Progenitor cell of endocrine pancreas (in vitro differentiated cells): ENCODE data around the gene FAM131A. TPM values are rescaled to one million over a fixed set of nuclear protein-coding genes. Genes with fewer than 3 reads are reported as not detected.

ENCODE experiments used
- DNase-seq: peaks from one replicate; pipeline ENCODE4 v3.0.0; 2021; ENCODE audit warnings: low spot score; ENCODE audit not compliant: unreplicated experiment
- H3K27ac Mint-ChIP-seq: 2 replicates; pipeline ENCODE4 v1.8.0; 2021; ENCODE audit warnings: mild to moderate bottlenecking, moderate library complexity, mixed read lengths
- H3K27me3 Mint-ChIP-seq: 2 replicates; pipeline ENCODE4 v1.8.0; 2021; ENCODE audit warnings: mixed read lengths
- H3K36me3 Mint-ChIP-seq: 2 replicates; pipeline ENCODE4 v1.8.0; 2022; ENCODE audit warnings: mixed read lengths; ENCODE audit not compliant: insufficient read depth
- H3K4me1 Mint-ChIP-seq: 2 replicates; pipeline ENCODE4 v1.8.0; 2021; ENCODE audit warnings: low read depth, mixed read lengths
- H3K4me3 Mint-ChIP-seq: 2 replicates; pipeline ENCODE4 v1.8.0; 2021; ENCODE audit warnings: low read depth, mild to moderate bottlenecking, moderate library complexity, mixed read lengths
- H3K9me3 Mint-ChIP-seq: 2 replicates; pipeline ENCODE4 v1.8.0; 2021; ENCODE audit warnings: low read depth, mixed read lengths
- total RNA-seq: library from RNA; stranded (reverse); gene quantifications from 2 replicates; pipeline ENCODE4 v1.2.1, GENCODE V29; 2021
- TF ChIP-seq, protein P1 (sequence below): fragments of 200-600 bp; sonication (generic); IDR thresholded peaks from one replicate; pipeline ENCODE4 v1.5.0; 2021; ENCODE audit warnings: antibody characterized with exemption, mild to moderate bottlenecking; ENCODE audit not compliant: unreplicated experiment

Gene FAM131A
- total RNA-seq, 1 donor from 2014 or later, result 15.4 TPM

- Mint-ChIP-seq H3K36me3 (peaks cover 25% of the 10 kb centered on the region), H3K27me3 (peaks cover 5% of the 10 kb centered on the region), H3K4me1 (peaks cover 31% of the 10 kb centered on the region), H3K9me3 (no peaks in the 10 kb centered on the region), H3K4me3 (peak overlapping the region; percentile 96), H3K27ac (peak overlapping the region; percentile 99)
- TF ChIP-seq, protein P1, sequence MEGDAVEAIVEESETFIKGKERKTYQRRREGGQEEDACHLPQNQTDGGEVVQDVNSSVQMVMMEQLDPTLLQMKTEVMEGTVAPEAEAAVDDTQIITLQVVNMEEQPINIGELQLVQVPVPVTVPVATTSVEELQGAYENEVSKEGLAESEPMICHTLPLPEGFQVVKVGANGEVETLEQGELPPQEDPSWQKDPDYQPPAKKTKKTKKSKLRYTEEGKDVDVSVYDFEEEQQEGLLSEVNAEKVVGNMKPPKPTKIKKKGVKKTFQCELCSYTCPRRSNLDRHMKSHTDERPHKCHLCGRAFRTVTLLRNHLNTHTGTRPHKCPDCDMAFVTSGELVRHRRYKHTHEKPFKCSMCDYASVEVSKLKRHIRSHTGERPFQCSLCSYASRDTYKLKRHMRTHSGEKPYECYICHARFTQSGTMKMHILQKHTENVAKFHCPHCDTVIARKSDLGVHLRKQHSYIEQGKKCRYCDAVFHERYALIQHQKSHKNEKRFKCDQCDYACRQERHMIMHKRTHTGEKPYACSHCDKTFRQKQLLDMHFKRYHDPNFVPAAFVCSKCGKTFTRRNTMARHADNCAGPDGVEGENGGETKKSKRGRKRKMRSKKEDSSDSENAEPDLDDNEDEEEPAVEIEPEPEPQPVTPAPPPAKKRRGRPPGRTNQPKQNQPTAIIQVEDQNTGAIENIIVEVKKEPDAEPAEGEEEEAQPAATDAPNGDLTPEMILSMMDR, result peak; percentile 64
- peak; percentile 93 for DNase-seq
Measured at GRCh38 chr3:184362668-184363546, 25.5 kb downstream of the FAM131A start.

- Mint-ChIP-seq H3K4me1 (peaks cover 20% of the 10 kb centered on the region), H3K27me3 (no peaks in the 10 kb centered on the region), H3K9me3 (no peaks in the 10 kb centered on the region), H3K27ac (peak overlapping the region; percentile 78), H3K4me3 (peak overlapping the region; percentile 37), H3K36me3 (peaks cover 30% of the 10 kb centered on the region)
- TF ChIP-seq, protein P1, result no peak
- DNase-seq, result no peak
Measured at GRCh38 chr3:184366619-184367289, 29.4 kb downstream of the FAM131A start.

- no peak overlapping the region for H3K27ac Mint-ChIP-seq
- H3K4me1 Mint-ChIP-seq, result peaks cover 20% of the 10 kb centered on the region
- TF ChIP-seq, protein P1, result no peak
- H3K9me3 Mint-ChIP-seq, result no peaks in the 10 kb centered on the region
- DNase-seq, result no peak
- peaks cover 34% of the 10 kb centered on the region for H3K36me3 Mint-ChIP-seq
- H3K4me3 Mint-ChIP-seq, result no peak overlapping the region
- H3K27me3 Mint-ChIP-seq, result no peaks in the 10 kb centered on the region
Measured at GRCh38 chr3:184368116-184368515, 30.7 kb downstream of the FAM131A start.

DNA sequence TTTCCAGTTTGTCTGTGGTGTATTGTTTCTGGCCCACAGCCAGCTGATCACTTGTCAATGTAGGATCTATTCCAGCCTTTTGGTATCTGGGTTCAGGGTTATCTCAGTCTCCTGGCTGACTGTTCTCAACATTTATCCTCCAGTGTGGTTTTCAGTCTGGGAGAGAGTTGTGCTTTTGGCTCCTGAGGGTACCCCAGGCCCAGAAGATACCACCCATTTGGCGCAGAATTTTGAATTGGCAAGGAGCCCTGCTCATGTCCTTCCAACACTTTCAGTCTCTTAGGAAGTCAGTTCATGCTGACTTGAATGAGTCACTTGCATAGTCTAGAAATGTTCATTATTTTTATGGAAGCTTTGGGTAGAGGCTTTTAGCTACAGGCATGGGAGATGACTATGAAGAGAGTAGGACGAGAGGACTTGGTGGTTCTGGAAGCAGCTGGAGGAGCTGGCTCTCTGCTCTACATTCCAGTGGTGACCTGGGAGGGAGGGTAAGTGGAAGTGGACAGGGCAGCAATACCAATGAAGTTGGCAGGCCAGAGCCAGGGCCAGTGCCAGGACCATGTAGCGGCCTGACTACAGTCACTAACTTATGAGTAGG lies 31.3 kb downstream of the FAM131A start:
- no peaks in the 10 kb centered on the region for H3K27me3 Mint-ChIP-seq

More for the DNA sequence above, 31.3 kb downstream of the FAM131A start:
- Mint-ChIP-seq H3K27ac (no peak overlapping the region), H3K9me3 (no peaks in the 10 kb centered on the region), H3K4me3 (no peak overlapping the region), H3K4me1 (peaks cover 18% of the 10 kb centered on the region), H3K36me3 (peaks cover 34% of the 10 kb centered on the region)
- DNase-seq, result no peak
- TF ChIP-seq, protein P1, result no peak
